Heart right ventricle (tissue), 16 donors: Measurements from ENCODE around the gene TUBG2. TPM values are rescaled to one million over a fixed set of nuclear protein-coding genes. Genes with fewer than 3 reads are reported as not detected.

Experiments used
- ATAC-seq, 8 donors: fragments of 200-7000 bp; cut with Tn5 transposase; one replicate each; pipeline ENCODE4 v1.9.1; 2020; ENCODE audit warnings: mild to moderate bottlenecking in 8 of 8, moderate library complexity in 8 of 8, moderate number of reproducible peaks in 1 of 8
- DNase-seq, 2 donors: peaks; one replicate each; pipeline ENCODE4 v3.0.0-alpha.2; 2020
- H3K27ac ChIP-seq, 10 donors: fragments of 200-600 bp; sonication (generic) in 2 of 10; one replicate each; pipeline versions ENCODE4 v1.5.0 to v1.8.0; 2020 to 2022; ENCODE audit warnings: mild to moderate bottlenecking in 3 of 10
- H3K27me3 ChIP-seq, 7 donors: fragments of 200-600 bp; one replicate each; pipeline ENCODE4 v1.8.0; 2021 to 2022; ENCODE audit warnings: mild to moderate bottlenecking in 2 of 7
- H3K36me3 ChIP-seq, 9 donors: fragments of 200-600 bp; sonication (generic) in 1 of 9; one replicate each; pipeline versions ENCODE4 v1.5.0 to v1.8.0; 2020 to 2022; ENCODE audit warnings: mild to moderate bottlenecking in 2 of 9
- H3K4me1 ChIP-seq, 9 donors: fragments of 200-600 bp; sonication (generic) in 1 of 9; one replicate each; pipeline versions ENCODE4 v1.5.0 to v1.8.0; 2020 to 2022; ENCODE audit warnings: mild to moderate bottlenecking in 4 of 9
- H3K4me3 ChIP-seq, 10 donors: fragments of 200-600 bp; sonication (generic) in 2 of 10; one replicate each; pipeline versions ENCODE4 v1.5.0 to v1.8.0; 2020 to 2022; ENCODE audit warnings: mild to moderate bottlenecking in 7 of 10, moderate library complexity in 2 of 10
- H3K9me3 ChIP-seq, 11 donors: fragments of 200-600 bp in 10 of 11; sonication (generic) in 2 of 11; one replicate each; pipeline versions ENCODE4 v1.5.0 to v1.8.0; 2013 to 2022; ENCODE audit warnings: mild to moderate bottlenecking in 2 of 11, control low read depth in 1 of 11, moderate library complexity in 1 of 11
- WGBS, 2 donors: extraction: QIAGEN DNeasy Blood & Tissue Kit; methylation state at CpG; one replicate each; pipeline ENCODE4 v1.1.7; 2013; ENCODE audit warnings: inconsistent platforms in 1 of 2; 5-methylcytosine and 5-hydroxymethylcytosine counted together
- intact Hi-C, 10 donors: fragments of 100-400 bp; cut with DNase I; formaldehyde crosslinking; loops; one replicate each; pipeline versions ENCODE4 v1.11.1 to v1.14.2; 2022
- polyA plus RNA-seq, 2 donors: library from polyadenylated mRNA; stranded (reverse); fragments of 200-250 nt; gene quantifications; one replicate each; pipeline ENCODE4 v1.2.3, GENCODE V29; 2013
- total RNA-seq, 10 donors: library from RNA; stranded (reverse); fragmentation: NEBNext Ultra II Directional in 3 of 10; extraction: Animal tissue kit (Norgen Biotek cat#: 25700) in 3 of 10; gene quantifications; one replicate each; pipeline versions ENCODE4 v1.2.1 to v1.2.4, GENCODE V29; 2021 to 2023
- TF ChIP-seq, protein P1 (sequence below), 9 donors: fragments of 200-600 bp; sonication (generic) in 2 of 9; IDR thresholded peaks; one replicate each; pipeline versions ENCODE4 v1.5.0 to v1.8.0; 2021 to 2022; ENCODE audit warnings: antibody characterized with exemption in 9 of 9, mild to moderate bottlenecking in 5 of 9, moderate library complexity in 1 of 9
- donor health status: Arrhythmogenic right ventricular cardiomyopathy.
- donor health status: ischemic (EF 13 %, LVEDD 7.1; RV severe dilation, severe dysfunction).
- donor health status: healthy with polysubstance abuse.
- donor health status: DM: no; HTN: yes; CAD: no.
- donor health status: DM: no; HTN: no; CAD: no.
- donor health status: ischemic (EF 25% LVEDD 6.9; RV normal size, moderate dysfunction).
- donor health status: ischemic (EF 25% LVEDD 5.7; RV mildly dilated, moderate dysfunction).
- donor health status: healthy.
- donor health status: DM: yes; HTN: yes; CAD: no.
- donor health status: Ischemic cardiomyopathy.
- donor health status: ischemic (EF 35%, LVEDD 5.7; RV mildly dilated, moderate dysfunction).
- donor health status: nonischemic (EF 11% LVEDD 7.7; RV severe dilation, severe dysfunction).
- donor health status: DM: yes; HTN: yes; CAD: no.
- donor health status: PGD.
- donor health status: ischemic (EF 29% LVEDD 5.4; RV normal size, mild dysfunction).
- donor health status: nonischemic (EF 23%, LVEDD 6.1; RV moderate dilation, normal function).

The TUBG2 gene
- total and polyA plus RNA-seq, 12 donors = 9.8 to 21.3 (median 14.7) TPM

DNA sequence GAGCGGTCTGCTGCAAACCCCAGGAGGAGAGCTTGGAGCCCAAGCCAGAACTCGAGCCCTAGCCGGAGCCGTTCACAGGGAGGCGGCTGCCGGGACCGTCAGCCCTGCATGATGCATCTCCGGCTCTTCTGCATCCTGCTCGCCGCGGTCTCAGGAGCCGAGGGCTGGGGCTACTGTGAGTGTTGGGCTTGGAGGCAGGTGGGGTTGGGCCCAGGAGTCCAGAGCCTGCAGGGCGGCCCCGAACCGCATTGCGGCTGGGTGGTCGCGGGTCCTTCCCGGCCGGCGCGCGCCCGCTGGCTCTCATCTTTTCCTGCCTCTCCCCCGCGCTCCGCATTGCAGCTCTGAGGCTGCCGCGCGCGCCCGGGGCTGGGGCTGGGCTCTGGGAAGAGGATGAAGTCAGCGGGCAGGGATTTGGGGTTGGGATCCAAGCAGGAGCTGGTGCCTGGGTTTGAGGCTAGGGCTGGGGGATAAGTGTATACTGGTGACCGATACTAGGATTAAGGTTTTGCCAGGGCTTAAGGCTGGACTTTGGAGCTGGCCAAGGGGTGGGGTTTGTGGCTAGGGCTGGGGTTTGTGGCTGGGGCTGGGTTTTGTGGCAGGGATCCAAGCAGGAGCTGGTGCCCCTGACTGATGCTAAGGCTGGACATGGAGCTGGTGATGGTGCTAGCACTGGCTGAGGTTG lies 23.8 kb downstream of the TUBG2 start:
- intact Hi-C loops = loop anchor here in 4 of 10 donors (2.0 to 10.0 kb wide), 4 partner anchors 68 to 108 kb away; partner anchors contain the start of gene PSMC3IP (in 1 of the 4)

DNA sequence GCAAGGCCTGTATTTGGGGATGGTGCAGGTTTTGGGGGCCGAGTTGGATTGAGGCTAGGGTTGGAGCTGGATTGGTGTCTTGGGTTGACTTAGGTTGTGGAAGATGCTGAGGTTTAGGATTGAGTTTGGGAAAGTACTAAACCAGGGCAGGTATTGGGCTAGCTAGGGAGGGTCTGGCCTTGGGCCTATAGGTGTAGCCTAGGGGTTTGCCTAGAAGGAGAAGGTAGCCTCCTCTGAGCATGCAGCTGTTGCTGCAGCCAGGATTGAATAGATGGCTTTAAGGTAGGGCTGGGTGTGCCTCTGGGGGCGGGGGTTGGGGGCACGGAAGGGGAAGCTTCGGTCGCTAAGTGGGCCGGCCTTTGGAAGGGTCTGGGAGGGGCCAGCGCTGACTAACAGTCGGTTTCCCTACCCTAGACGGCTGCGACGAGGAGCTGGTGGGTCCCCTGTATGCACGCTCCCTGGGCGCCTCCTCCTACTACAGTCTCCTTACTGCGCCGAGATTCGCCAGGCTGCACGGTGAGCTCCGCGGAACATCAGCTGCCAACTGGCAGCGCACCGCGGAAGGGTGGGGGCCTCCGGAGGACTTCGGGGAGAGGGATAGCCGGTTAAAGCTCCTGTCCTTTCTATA lies 24.4 kb downstream of the TUBG2 start:
- peak overlapping the region in 9 of 10 donors; percentile 8 to 63 (median 60) for H3K4me3 ChIP-seq
- ATAC-seq (peak in 6 of 8 donors; percentile 5 to 32 (median 14)), DNase-seq (peak in 1 of 2 donors; percentile 62)
- peaks cover 0 to 31% (median 0%) of the 10 kb centered on the region in 7 donors for H3K27me3 ChIP-seq
- peaks cover 0 to 43% (median 10%) of the 10 kb centered on the region in 9 donors for H3K36me3 ChIP-seq
- 2 to 10% methylated on average over 25 of the region's 25 CpGs for WGBS, 2 donors
- H3K27ac ChIP-seq = peak overlapping the region in 6 of 10 donors; percentile 9 to 75 (median 66)
- intact Hi-C loops = loop anchor here in 4 of 10 donors (2.0 to 10.0 kb wide), 4 partner anchors 69 to 109 kb away; partner anchors contain the start of gene PSMC3IP (in 1 of the 4)
- TF ChIP-seq, protein P1, sequence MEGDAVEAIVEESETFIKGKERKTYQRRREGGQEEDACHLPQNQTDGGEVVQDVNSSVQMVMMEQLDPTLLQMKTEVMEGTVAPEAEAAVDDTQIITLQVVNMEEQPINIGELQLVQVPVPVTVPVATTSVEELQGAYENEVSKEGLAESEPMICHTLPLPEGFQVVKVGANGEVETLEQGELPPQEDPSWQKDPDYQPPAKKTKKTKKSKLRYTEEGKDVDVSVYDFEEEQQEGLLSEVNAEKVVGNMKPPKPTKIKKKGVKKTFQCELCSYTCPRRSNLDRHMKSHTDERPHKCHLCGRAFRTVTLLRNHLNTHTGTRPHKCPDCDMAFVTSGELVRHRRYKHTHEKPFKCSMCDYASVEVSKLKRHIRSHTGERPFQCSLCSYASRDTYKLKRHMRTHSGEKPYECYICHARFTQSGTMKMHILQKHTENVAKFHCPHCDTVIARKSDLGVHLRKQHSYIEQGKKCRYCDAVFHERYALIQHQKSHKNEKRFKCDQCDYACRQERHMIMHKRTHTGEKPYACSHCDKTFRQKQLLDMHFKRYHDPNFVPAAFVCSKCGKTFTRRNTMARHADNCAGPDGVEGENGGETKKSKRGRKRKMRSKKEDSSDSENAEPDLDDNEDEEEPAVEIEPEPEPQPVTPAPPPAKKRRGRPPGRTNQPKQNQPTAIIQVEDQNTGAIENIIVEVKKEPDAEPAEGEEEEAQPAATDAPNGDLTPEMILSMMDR (IDR thresholded peaks at IDR 0.05) = no peak
- peaks cover 29 to 60% (median 54%) of the 10 kb centered on the region in 9 donors for H3K4me1 ChIP-seq
- H3K9me3 ChIP-seq = no peaks in the 10 kb centered on the region

More for the DNA sequence above, 23.8 kb downstream of the TUBG2 start:
- peak overlapping the region; percentile 38 to 63 (median 58) for H3K4me3 ChIP-seq
- TF ChIP-seq, protein P1 (IDR thresholded peaks at IDR 0.05) = no peak
- peaks cover 0 to 31% (median 0%) of the 10 kb centered on the region in 7 donors for H3K27me3 ChIP-seq
- H3K36me3 ChIP-seq = peaks cover 0 to 37% (median 10%) of the 10 kb centered on the region in 9 donors
- peak overlapping the region in 9 of 10 donors; percentile 16 to 84 (median 66) for H3K27ac ChIP-seq
- H3K9me3 ChIP-seq = no peaks in the 10 kb centered on the region
- WGBS, 2 donors = 0% methylated on average over 34 of the region's 34 CpGs
- ATAC-seq (no peak), DNase-seq (peak; percentile 42 to 48)
- peaks cover 29 to 63% (median 59%) of the 10 kb centered on the region in 9 donors for H3K4me1 ChIP-seq

- Histone ChIP-seq H3K9me3 (no peaks in the 10 kb centered on the region), H3K27me3 (peaks cover 0 to 31% (median 0%) of the 10 kb centered on the region in 7 donors), H3K4me1 (peaks cover 20 to 45% (median 39%) of the 10 kb centered on the region in 9 donors), H3K4me3 (no peak overlapping the region), H3K36me3 (peaks cover 0 to 58% (median 13%) of the 10 kb centered on the region in 9 donors), H3K27ac (no peak overlapping the region)
- TF ChIP-seq, protein P1 (IDR thresholded peaks at IDR 0.05) = no peak
- ATAC-seq (no peak), DNase-seq (no peak)
- intact Hi-C loops = loop anchor here in 3 of 10 donors (10.0 kb wide), 3 partner anchors 70 to 110 kb away; partner anchors contain the start of gene PSMC3IP (in 1 of the 3)
- WGBS, 2 donors = 84 to 87% methylated on average over 50 of the region's 50 CpGs
Observed at GRCh38 chr17:42684929-42685556, 26.0 kb downstream of the TUBG2 start.

DNA sequence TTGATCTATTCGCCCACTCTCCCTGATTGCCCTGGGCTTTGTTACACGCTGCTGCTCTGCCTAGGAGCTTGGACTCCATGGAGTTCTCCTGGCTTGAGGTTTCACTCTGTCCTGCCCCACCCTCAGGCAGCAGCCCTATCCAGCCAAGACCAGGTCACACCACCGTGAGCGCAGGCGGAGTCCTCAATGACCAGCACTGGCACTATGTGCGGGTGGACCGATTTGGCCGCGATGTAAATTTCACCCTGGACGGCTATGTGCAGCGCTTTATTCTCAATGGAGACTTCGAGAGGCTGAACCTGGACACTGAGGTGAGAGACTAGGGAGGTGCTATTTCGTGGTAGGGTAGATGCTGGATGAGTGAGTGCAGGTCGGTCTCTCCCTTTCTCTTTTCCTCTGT lies 26.7 kb downstream of the TUBG2 start:
- intact Hi-C loops = loop anchor here in 3 of 10 donors (10.0 kb wide), 3 partner anchors 71 to 111 kb away; partner anchors contain the start of gene PSMC3IP (in 1 of the 3)
- Histone ChIP-seq H3K4me1 (peaks cover 16 to 42% (median 31%) of the 10 kb centered on the region in 9 donors), H3K27me3 (peaks cover 0 to 31% (median 0%) of the 10 kb centered on the region in 7 donors), H3K27ac (no peak overlapping the region), H3K4me3 (no peak overlapping the region), H3K36me3 (peaks cover 0 to 66% (median 17%) of the 10 kb centered on the region in 9 donors), H3K9me3 (no peaks in the 10 kb centered on the region)
- ATAC-seq = no peak
- no peak for DNase-seq
- 81 to 83% methylated on average over 14 of the region's 14 CpGs for WGBS, 2 donors
- TF ChIP-seq, protein P1 (IDR thresholded peaks at IDR 0.05) = no peak
